Measurements from ENCODE around the gene SIRT5. TPM values are rescaled to one million over a fixed set of nuclear protein-coding genes. Genes with fewer than 3 reads are reported as not detected.

The SIRT5 gene
- polyA plus RNA-seq, 1 donor from 2014 or later = 15.9 TPM

GRCh38 chr6:13572240-13572639, 2.2 kb upstream of the SIRT5 start:
- Histone ChIP-seq H3K27ac (ENCODE audit: low read length) (no peak overlapping the region), H3F3A (ENCODE audit: insufficient read depth, low read length, poor library complexity, severe bottlenecking) (peaks cover 12% of the 10 kb centered on the region), H3K9ac (ENCODE audit: low read length) (no peak overlapping the region), H3K4me3 (ENCODE audit: low read length) (no peak overlapping the region), H3K9me2 (ENCODE audit: insufficient read depth, low read length) (no peaks in the 10 kb centered on the region), H3K4me2 (ENCODE audit: low read length) (no peak overlapping the region), H2AFZ (ENCODE audit: low read depth, low read length) (no peak overlapping the region), H3K36me3 (ENCODE audit: insufficient read depth, low read length) (no peaks in the 10 kb centered on the region), H4K20me1 (ENCODE audit: insufficient read depth) (no peaks in the 10 kb centered on the region), H3K9me3 (ENCODE audit: low read length) (peaks cover 6% of the 10 kb centered on the region), H3K27me3 (ENCODE audit: insufficient read depth, low read depth, low read length) (no peaks in the 10 kb centered on the region), H3K79me2 (replicated peaks; ENCODE audit: insufficient read depth, low read length) (peaks cover 4% of the 10 kb centered on the region)
- no peak for TF ChIP-seq RAD21 (conservative IDR thresholded peaks at IDR 0.05)
- no peak for TF ChIP-seq POLR2AphosphoS5 (IDR thresholded peaks at IDR 0.05)

- Histone ChIP-seq H4K20me1 (ENCODE audit: insufficient read depth) (no peaks in the 10 kb centered on the region), H3K79me2 (replicated peaks; ENCODE audit: insufficient read depth, low read length) (peaks cover 4% of the 10 kb centered on the region), H3K27ac (ENCODE audit: low read length) (no peak overlapping the region), H3K36me3 (ENCODE audit: insufficient read depth, low read length) (no peaks in the 10 kb centered on the region), H3K9me2 (ENCODE audit: insufficient read depth, low read length) (no peaks in the 10 kb centered on the region), H3K9ac (ENCODE audit: low read length) (peak overlapping the region; percentile 87), H3K27me3 (ENCODE audit: insufficient read depth, low read depth, low read length) (no peaks in the 10 kb centered on the region), H3K4me2 (ENCODE audit: low read length) (no peak overlapping the region), H2AFZ (ENCODE audit: low read depth, low read length) (no peak overlapping the region), H3K4me3 (ENCODE audit: low read length) (peak overlapping the region; percentile 91), H3K9me3 (ENCODE audit: low read length) (peaks cover 6% of the 10 kb centered on the region), H3F3A (ENCODE audit: insufficient read depth, low read length, poor library complexity, severe bottlenecking) (peaks cover 12% of the 10 kb centered on the region)
- TF ChIP-seq REST (IDR thresholded peaks at IDR 0.05; ENCODE audit: borderline replicate concordance) (no peak), CTCF (IDR thresholded peaks at IDR 0.05; ENCODE audit: poor library complexity, severe bottlenecking) (no peak), MXI1 (conservative IDR thresholded peaks at IDR 0.05; ENCODE audit: poor library complexity, severe bottlenecking) (no peak), POLR2AphosphoS5 (IDR thresholded peaks at IDR 0.05) (no peak), EP300 (conservative IDR thresholded peaks at IDR 0.05; ENCODE audit: poor library complexity, severe bottlenecking) (no peak), RAD21 (conservative IDR thresholded peaks at IDR 0.05) (no peak), SMC3 (conservative IDR thresholded peaks at IDR 0.05; ENCODE audit: poor library complexity) (no peak), TAF1 (IDR thresholded peaks at IDR 0.05; ENCODE audit: low read depth) (no peak), EZH2 (IDR thresholded peaks at IDR 0.05; ENCODE audit: borderline replicate concordance, insufficient read depth, low read length, poor library complexity, severe bottlenecking) (no peak)
Measured at GRCh38 chr6:13572951-13573654, 1.3 kb upstream of the SIRT5 start.

Data from neural cell (in vitro differentiated cells).